Measurements from ENCODE around the gene PCGF3.

PCGF3 gene

GRCh38 chr4:739569-739968, 33.9 kb downstream of the PCGF3 start:
- Histone ChIP-seq H3K4me3 (ENCODE audit: low read depth, low read length) (no peak overlapping the region), H3K36me3 (ENCODE audit: control insufficient read depth in 2 of 2, insufficient read depth in 1 of 2, low read length in 2 of 2) (peaks cover 0 to 67% of the 10 kb centered on the region in 2 experiments; a peak in 2 of 3 replicates), H3K27ac (ENCODE audit: extremely low read depth, low read depth, low read length) (no peak overlapping the region), H3K4me1 (ENCODE audit: control insufficient read depth, insufficient read depth, low read length) (no peaks in the 10 kb centered on the region), H3K9me3 (ENCODE audit: control insufficient read depth, insufficient read depth, low read depth, low read length) (no peaks in the 10 kb centered on the region)
- no peak for TF ChIP-seq ZBTB10 (tag by site-specific recombination; IDR thresholded peaks at IDR 0.05)
- no peak for TF ChIP-seq ZNF48 (tag by site-specific recombination; IDR thresholded peaks at IDR 0.05)
- TF ChIP-seq ZNF629 (tag by site-specific recombination; IDR thresholded peaks at IDR 0.05), result no peak
- no peak for TF ChIP-seq ZIC2 (tag by site-specific recombination; IDR thresholded peaks at IDR 0.05)
- no peak for TF ChIP-seq ZNF785 (tag by site-specific recombination; IDR thresholded peaks at IDR 0.05)
- no peak for TF ChIP-seq ZNF2 (tag by site-specific recombination; IDR thresholded peaks at IDR 0.05)
- no peak for TF ChIP-seq ZNF362 (tag by site-specific recombination; IDR thresholded peaks at IDR 0.05)
- no peak for TF ChIP-seq ZNF366 (tag by site-specific recombination; conservative IDR thresholded peaks at IDR 0.05)
- TF ChIP-seq ZBTB8A (tag by site-specific recombination; IDR thresholded peaks at IDR 0.05), result no peak
- no peak for TF ChIP-seq ZNF561 (tag by site-specific recombination; IDR thresholded peaks at IDR 0.05; ENCODE audit: borderline replicate concordance)
- no peak for TF ChIP-seq ZNF501 (tag by site-specific recombination; IDR thresholded peaks at IDR 0.05)
- TF ChIP-seq KLF7 (tag by site-specific recombination; IDR thresholded peaks at IDR 0.05; ENCODE audit: borderline replicate concordance), result no peak
- no peak for TF ChIP-seq ZBTB20 (tag by site-specific recombination; IDR thresholded peaks at IDR 0.05)
- TF ChIP-seq ZFP37 (tag by site-specific recombination; IDR thresholded peaks at IDR 0.05), result no peak
- no peak for TF ChIP-seq ZNF626 (tag by site-specific recombination; IDR thresholded peaks at IDR 0.05)
- TF ChIP-seq PRDM10 (tag by site-specific recombination; IDR thresholded peaks at IDR 0.05), result no peak
- TF ChIP-seq ELK4 (IDR thresholded peaks at IDR 0.05; ENCODE audit: borderline replicate concordance, low read depth, low read length), result no peak
- CTCF ChIA-PET, result no interaction called here
- POLR2A ChIA-PET, result no interaction called here

- ChIA-PET CTCF (no interaction called here), POLR2A (no interaction called here)
- Histone ChIP-seq H3K9me3 (ENCODE audit: control insufficient read depth, insufficient read depth, low read depth, low read length) (no peaks in the 10 kb centered on the region), H3K4me1 (ENCODE audit: control insufficient read depth, insufficient read depth, low read length) (no peaks in the 10 kb centered on the region), H3K27ac (ENCODE audit: extremely low read depth, low read depth, low read length) (no peak overlapping the region), H3K4me3 (ENCODE audit: low read depth, low read length) (no peak overlapping the region), H3K36me3 (ENCODE audit: control insufficient read depth in 2 of 2, insufficient read depth in 1 of 2, low read length in 2 of 2) (peaks cover 0 to 63% of the 10 kb centered on the region in 2 experiments; a peak in 2 of 3 replicates)
- TF ChIP-seq ZBTB26 (tag by site-specific recombination; optimal IDR thresholded peaks at IDR 0.05) (no peak), ZNF26 (tag by site-specific recombination; IDR thresholded peaks at IDR 0.05) (no peak), ZNF571 (tag by site-specific recombination; IDR thresholded peaks at IDR 0.05) (no peak), ZNF302 (tag by site-specific recombination; IDR thresholded peaks at IDR 0.05; ENCODE audit: low read depth) (no peak), TCF7L2 (IDR thresholded peaks at IDR 0.05; ENCODE audit: borderline replicate concordance, low read depth, low read length) (no peak), ZNF629 (tag by site-specific recombination; IDR thresholded peaks at IDR 0.05) (no peak)
Measured at GRCh38 chr4:740011-740410, 34.4 kb downstream of the PCGF3 start.
